Measurements from ENCODE around the gene CTDSPL.

GRCh38 chr3:37987315-37987697 lies 125.6 kb downstream of the CTDSPL start:
- TF ChIP-seq ASH2L (IDR thresholded peaks at IDR 0.05; ENCODE audit: low read length) (no peak), HDAC2 (IDR thresholded peaks at IDR 0.05; ENCODE audit: borderline replicate concordance in 1 of 2, low read depth in 2 of 2, low read length in 2 of 2) (no peak)
